H1 (cell line): ENCODE data around the gene TSNAXIP1. TPM values are rescaled to one million over a fixed set of nuclear protein-coding genes. Genes with fewer than 3 reads are reported as not detected.
"Not testable (repeated sequence)": the region's sequence is repeated elsewhere in the genome, so short reads cannot be mapped to it uniquely, and the experiment has no call there.

Experiments used
- CTCF ChIA-PET: fragments of 300-600 bp; sonication (Branson Sonifier 250); formaldehyde crosslinking; loops from one replicate; lab custom pipeline; 2021; ENCODE audit not compliant: partially characterized antibody; lab: Charles Lee
- POLR2A ChIA-PET: fragments of 300-600 bp; sonication (Branson Sonifier 250); formaldehyde crosslinking; loops from one replicate; lab custom pipeline; 2021; ENCODE audit warnings: inconsistent platforms; ENCODE audit not compliant: partially characterized antibody; lab: Charles Lee
- DNase-seq, 2 experiments: peaks; one replicate each; pipeline versions ENCODE4 v3.0.0 to v3.0.0-alpha.2; 2010 to 2022; ENCODE audit warnings: low spot score in 2 of 2, low read depth in 1 of 2, mixed read lengths in 1 of 2
- FAIRE-seq: peaks from 2 replicates; lab custom pipeline; 2011; peaks lifted over from hg19 to GRCh38; lab: Jason Lieb, UNC
- H2AFZ ChIP-seq: 2 replicates; pipeline ENCODE4 v1.8.1; 2012; ENCODE audit warnings: low read length, inconsistent platforms
- H2AK5ac ChIP-seq: 2 replicates; pipeline ENCODE4 v1.6.1; 2013; ENCODE audit warnings: low read depth, low read length
- H2BK120ac ChIP-seq: replicated peaks from 2 replicates; pipeline ENCODE3; 2013; ENCODE audit warnings: low read depth, low read length, inconsistent platforms
- H2BK12ac ChIP-seq: 2 replicates; pipeline ENCODE4 v1.6.1; 2013; ENCODE audit warnings: low read depth, low read length
- H2BK15ac ChIP-seq: 2 replicates; pipeline ENCODE4 v1.6.1; 2013; ENCODE audit warnings: low read length
- H2BK20ac ChIP-seq: 2 replicates; pipeline ENCODE4 v1.6.1; 2013; ENCODE audit warnings: low read length
- H2BK5ac ChIP-seq: 2 replicates; pipeline ENCODE4 v1.6.1; 2013; ENCODE audit warnings: low read depth, low read length
- H3K14ac ChIP-seq: 2 replicates; pipeline ENCODE4 v1.6.1; 2013; ENCODE audit warnings: inconsistent platforms; ENCODE audit not compliant: insufficient read length
- H3K18ac ChIP-seq: 2 replicates; pipeline ENCODE4 v1.6.1; 2013; ENCODE audit warnings: low read length; ENCODE audit errors: extremely low read depth
- H3K23ac ChIP-seq: 2 replicates; pipeline ENCODE4 v1.6.1; 2013; ENCODE audit warnings: inconsistent platforms; ENCODE audit not compliant: insufficient read length
- H3K23me2 ChIP-seq: 2 replicates; pipeline ENCODE4 v1.6.1; 2013; ENCODE audit warnings: low read depth, low read length
- H3K27ac ChIP-seq: 2 replicates; pipeline ENCODE4 v1.6.1; 2011; ENCODE audit warnings: low read depth, low read length, inconsistent platforms
- H3K27me3 ChIP-seq, 4 experiments: replicated peaks in 1 of 4; 1 replicate in 1 of 4; 2 replicates in 3 of 4; pipeline versions ENCODE4 v1.6.1 to v1.8.1; 2011 to 2013; ENCODE audit warnings: low read length in 3 of 4, mild to moderate bottlenecking in 3 of 4, inconsistent platforms in 2 of 4, mixed read lengths in 2 of 4, moderate library complexity in 1 of 4; ENCODE audit not compliant: control insufficient read depth in 3 of 4, insufficient read depth in 3 of 4; ENCODE audit errors: extremely low read depth in 1 of 4
- H3K36me3 ChIP-seq, 4 experiments: 2 replicates each; pipeline versions ENCODE4 v1.6.1 to v1.8.1; 2011 to 2013; ENCODE audit warnings: mild to moderate bottlenecking in 4 of 4, low read length in 3 of 4, moderate library complexity in 2 of 4, control low read depth in 1 of 4, inconsistent platforms in 1 of 4; ENCODE audit not compliant: insufficient read depth in 4 of 4, control insufficient read depth in 2 of 4
- H3K4ac ChIP-seq: replicated peaks from 2 replicates; pipeline ENCODE3; 2013; ENCODE audit warnings: low read length, low read depth, mixed read lengths, inconsistent platforms; ENCODE audit not compliant: insufficient read length
- H3K4me1 ChIP-seq, 4 experiments: replicated peaks in 1 of 4; 1 replicate in 1 of 4; 2 replicates in 3 of 4; pipeline versions ENCODE4 v1.6.1 to v1.8.1; 2011 to 2013; ENCODE audit warnings: low read length in 3 of 4, inconsistent platforms in 2 of 4, mixed read lengths in 1 of 4; ENCODE audit not compliant: insufficient read depth in 4 of 4, control insufficient read depth in 3 of 4
- H3K4me2 ChIP-seq, 2 experiments: 2 replicates each; pipeline versions ENCODE4 v1.6.1 to v1.8.1; 2011 to 2013; ENCODE audit warnings: low read depth in 2 of 2, low read length in 2 of 2, control low read depth in 1 of 2, inconsistent platforms in 1 of 2, mild to moderate bottlenecking in 1 of 2; ENCODE audit not compliant: insufficient read depth in 1 of 2
- H3K4me3 ChIP-seq, 4 experiments: fragments of 200-600, 300-600 bp in 1 of 4; sonication (generic), shearing (Covaris generic), sonication (Bioruptor Twin) in 1 of 4; 2 replicates each; pipeline versions ENCODE4 v1.5.1 to v1.8.1; 2011 to 2016; ENCODE audit warnings: low read length in 4 of 4, low read depth in 3 of 4, control low read depth in 2 of 4, inconsistent platforms in 2 of 4, mild to moderate bottlenecking in 2 of 4, mixed read lengths in 1 of 4, moderate library complexity in 1 of 4; ENCODE audit not compliant: insufficient read depth in 2 of 4; ENCODE audit errors: extremely low read depth in 1 of 4
- H3K56ac ChIP-seq: replicated peaks from 2 replicates; pipeline ENCODE3; 2013; ENCODE audit warnings: low read depth, mild to moderate bottlenecking, mixed read lengths, low read length, inconsistent platforms; ENCODE audit not compliant: insufficient read length
- H3K79me1 ChIP-seq: 2 replicates; pipeline ENCODE4 v1.6.1; 2013; ENCODE audit warnings: low read depth, low read length, control low read depth
- H3K79me2 ChIP-seq, 2 experiments: 2 replicates each; pipeline versions ENCODE4 v1.6.1 to v1.8.1; 2012 to 2013; ENCODE audit warnings: low read length in 2 of 2, mild to moderate bottlenecking in 2 of 2, inconsistent platforms in 1 of 2; ENCODE audit not compliant: insufficient read depth in 2 of 2, control insufficient read depth in 1 of 2
- H3K9ac ChIP-seq, 4 experiments: replicated peaks in 1 of 4; 1 replicate in 1 of 4; 2 replicates in 3 of 4; pipeline versions ENCODE4 v1.6.1 to v1.8.1; 2011 to 2013; ENCODE audit warnings: low read depth in 3 of 4, low read length in 3 of 4, control low read depth in 2 of 4, mild to moderate bottlenecking in 2 of 4, moderate library complexity in 2 of 4, inconsistent platforms in 1 of 4; ENCODE audit errors: extremely low read depth in 1 of 4
- H3K9me3 ChIP-seq, 2 experiments: 2 replicates each; pipeline versions ENCODE4 v1.6.1 to v1.8.1; 2012 to 2013; ENCODE audit warnings: mild to moderate bottlenecking in 2 of 2, moderate library complexity in 2 of 2, control low read depth in 1 of 2, inconsistent platforms in 1 of 2, low read depth in 1 of 2, low read length in 1 of 2, mixed read lengths in 1 of 2; ENCODE audit not compliant: insufficient read depth in 2 of 2
- H4K20me1 ChIP-seq, 2 experiments: replicated peaks in 1 of 2; 2 replicates each; pipeline versions ENCODE3 to v1.8.1; 2011 to 2013; ENCODE audit warnings: inconsistent platforms in 2 of 2, low read length in 2 of 2, mild to moderate bottlenecking in 1 of 2; ENCODE audit not compliant: insufficient read depth in 2 of 2, control insufficient read depth in 1 of 2
- H4K5ac ChIP-seq: 2 replicates; pipeline ENCODE4 v1.6.1; 2013; ENCODE audit warnings: low read length, low read depth, mixed read lengths, inconsistent platforms; ENCODE audit not compliant: insufficient read length
- H4K8ac ChIP-seq: 2 replicates; pipeline ENCODE4 v1.8.0; 2013; ENCODE audit warnings: mild to moderate bottlenecking, moderate library complexity, low read length, inconsistent platforms; ENCODE audit not compliant: insufficient read depth; ENCODE audit errors: extremely low read depth
- H4K91ac ChIP-seq: replicated peaks from 2 replicates; pipeline ENCODE3; 2013; ENCODE audit warnings: low read length, mixed read lengths, inconsistent platforms; ENCODE audit not compliant: insufficient read length
- CREB1 ChIP-seq: IDR thresholded peaks from 2 replicates; pipeline ENCODE4 v1.6.1; 2012; ENCODE audit warnings: inconsistent platforms
- CTBP2 ChIP-seq: IDR thresholded peaks from 2 replicates; pipeline ENCODE4 v1.7.0; 2011; ENCODE audit warnings: borderline replicate concordance, mild to moderate bottlenecking, moderate library complexity, mixed read lengths, low read length; ENCODE audit not compliant: insufficient read depth, insufficient read length
- EP300 ChIP-seq, 2 experiments: IDR thresholded peaks; 1 replicate in 1 of 2; 2 replicates in 1 of 2; pipeline ENCODE4 v1.6.1; 2011 to 2012; ENCODE audit warnings: low read depth in 2 of 2, low read length in 2 of 2, mild to moderate bottlenecking in 2 of 2, borderline replicate concordance in 1 of 2, inconsistent platforms in 1 of 2, moderate library complexity in 1 of 2
- HDAC6 ChIP-seq: IDR thresholded peaks from one replicate; pipeline ENCODE4 v1.7.1; 2012; ENCODE audit warnings: low read depth, mild to moderate bottlenecking, inconsistent platforms, low read length, moderate library complexity
- KDM1A ChIP-seq: fragments of 200-600, 300-600 bp; sonication (generic); IDR thresholded peaks from 2 replicates; pipeline ENCODE4 v1.7.1; 2016; ENCODE audit warnings: mild to moderate bottlenecking, low read length, borderline replicate concordance
- MAFK ChIP-seq: IDR thresholded peaks from 2 replicates; pipeline ENCODE4 v1.6.1; 2012; ENCODE audit warnings: low read depth, mild to moderate bottlenecking, improper control_type of control experiment, low read length
- RFX5 ChIP-seq: IDR thresholded peaks from 2 replicates; pipeline ENCODE4 v1.6.1; 2011; ENCODE audit warnings: low read depth, low read length, improper control_type of control experiment, borderline replicate concordance
- RXRA ChIP-seq: IDR thresholded peaks from 2 replicates; pipeline ENCODE4 v1.6.1; 2011; ENCODE audit warnings: low read depth, mild to moderate bottlenecking, low read length, moderate library complexity; ENCODE audit not compliant: insufficient read depth
- SIRT6 ChIP-seq: IDR thresholded peaks from one replicate; pipeline ENCODE4 v1.7.1; 2012; ENCODE audit warnings: low read length, inconsistent platforms
- SP1 ChIP-seq: IDR thresholded peaks from 2 replicates; pipeline ENCODE4 v1.6.1; 2011; ENCODE audit warnings: low read depth, low read length
- SRF ChIP-seq: IDR thresholded peaks from 2 replicates; pipeline ENCODE4 v1.6.1; 2011; ENCODE audit warnings: mild to moderate bottlenecking, low read depth, low read length, moderate library complexity
- TAF7 ChIP-seq: optimal IDR thresholded peaks from 2 replicates; pipeline ENCODE3; 2011; ENCODE audit warnings: low read depth, mild to moderate bottlenecking, inconsistent platforms, low read length, moderate library complexity, borderline replicate concordance
- WGBS, 2 experiments: shearing (Covaris generic) in 1 of 2; methylation state at CpG; one replicate each; pipeline versions ENCODE4 v1.1.6 to v1.1.7; 2013 to 2015; ENCODE audit warnings: low lambda C conversion rate in 2 of 2, mixed read lengths in 2 of 2, inconsistent platforms in 1 of 2, low coverage in 1 of 2, missing lambda C conversion rate in 1 of 2; ENCODE audit not compliant: insufficient replicate concordance in 2 of 2, insufficient coverage in 1 of 2, insufficient read length in 1 of 2; ENCODE audit errors: extremely low coverage in 1 of 2, missing lambda C conversion rate in 1 of 2; 5-methylcytosine and 5-hydroxymethylcytosine counted together
- polyA plus RNA-seq, 7 experiments: library from polyadenylated mRNA; depleted of rRNA in 3 of 7; stranded (reverse) in 5 of 7; unstranded in 2 of 7; fragments of >200 nt in 5 of 7; fragments of 200-250 nt in 2 of 7; gene quantifications; 1 replicate in 5 of 7; 2 replicates in 1 of 7; 4 replicates in 1 of 7; pipeline versions ENCODE4 v1.2.1 to v1.2.3, GENCODE V29; 2011 to 2013; ENCODE audit warnings: missing spikeins in 2 of 7, mixed read lengths in 2 of 7
- total RNA-seq: library from RNA; stranded (reverse); fragmentation: NEBNext Ultra II Directional; extraction: Animal tissue kit (Norgen Biotek cat#: 25700); gene quantifications from 2 replicates; pipeline ENCODE4 v1.2.1, GENCODE V29; 2021

The TSNAXIP1 gene
- total and polyA plus RNA-seq, 2 of the 8 experiments (the other 6 are each of a cell fraction or from before 2014, with no cell fraction given) = 0.37 to 0.94 TPM

DNA sequence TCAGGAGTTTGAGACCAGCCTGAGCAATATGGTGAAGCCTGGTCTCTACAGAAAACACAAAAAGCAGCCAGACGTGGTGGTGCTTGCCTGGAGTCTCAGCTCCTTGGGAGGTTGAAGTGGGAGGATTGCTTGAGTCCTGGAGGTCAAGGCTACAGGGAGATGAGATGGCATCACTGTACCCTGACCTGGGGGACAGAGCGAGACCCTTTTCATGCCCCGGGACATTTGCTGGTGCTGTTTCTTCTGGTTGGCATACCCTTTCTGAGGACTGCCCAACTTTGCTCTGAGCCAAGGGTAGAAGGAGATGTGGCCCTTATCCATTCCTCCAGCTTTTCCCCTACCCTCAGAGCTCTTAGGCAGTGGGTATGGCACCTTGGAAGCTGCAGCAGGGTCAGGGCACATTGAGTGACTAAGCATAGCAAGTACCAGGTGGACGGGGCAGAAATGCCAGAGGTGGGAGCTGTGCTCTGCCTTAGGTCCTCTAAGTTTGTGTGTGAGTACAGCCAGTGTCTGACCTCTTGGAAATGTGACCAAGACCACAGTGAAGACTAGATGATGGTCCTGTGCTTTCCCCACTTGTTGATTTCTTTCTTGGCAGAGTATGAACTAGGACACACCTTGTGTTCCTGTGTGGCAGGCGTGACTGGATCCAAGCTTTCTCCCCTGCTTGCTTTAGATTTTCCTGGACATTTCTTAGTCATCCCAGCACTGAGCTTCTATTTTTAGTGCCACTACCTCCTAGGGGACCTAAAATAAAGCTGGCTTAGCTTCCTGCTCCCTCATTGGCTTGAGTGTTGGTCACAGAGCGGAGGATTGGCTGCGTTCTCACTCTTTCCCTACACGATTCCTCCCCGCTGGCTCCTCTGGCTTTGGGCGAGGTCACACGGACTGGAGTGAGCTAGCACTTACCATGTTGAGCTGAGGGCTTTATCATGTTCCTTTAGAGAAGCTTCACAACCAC lies 56.2 kb downstream of the TSNAXIP1 start (continued):
- TF ChIP-seq HDAC6 = no peak
- TF ChIP-seq KDM1A = no peak
- TF ChIP-seq CTBP2 = no peak
- TF ChIP-seq CREB1 = no peak
- TF ChIP-seq SIRT6 = no peak
- TF ChIP-seq TAF7 = no peak
- TF ChIP-seq SP1 = no peak
- TF ChIP-seq RFX5 = no peak
- TF ChIP-seq MAFK = no peak
- no peak for TF ChIP-seq RXRA
- TF ChIP-seq EP300 (IDR thresholded peaks at IDR 0.05; ENCODE audit: borderline replicate concordance in 1 of 2, low read depth in 2 of 2, low read length in 2 of 2) = no peak
- TF ChIP-seq SRF = no peak

DNA sequence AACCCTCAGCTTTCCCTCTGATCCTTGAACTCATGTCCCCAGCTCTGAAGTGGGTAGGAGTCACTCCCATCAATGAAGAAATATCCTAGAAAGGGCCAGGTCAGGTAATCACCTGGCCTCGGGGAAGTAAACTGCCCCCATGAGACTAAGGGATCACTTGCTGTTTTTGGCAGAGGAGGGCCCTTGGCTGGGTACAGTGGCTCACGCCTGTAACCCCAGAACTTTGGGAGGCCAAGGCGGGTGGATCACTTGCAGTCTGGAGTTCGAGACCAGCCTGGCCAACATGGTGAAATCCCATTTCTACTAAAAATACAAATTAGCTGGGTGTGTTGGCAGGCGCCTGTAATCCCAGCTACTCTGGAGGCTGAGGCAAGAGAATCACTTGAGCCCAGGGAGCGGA lies 57.4 kb downstream of the TSNAXIP1 start:
- peaks cover 35% of the 10 kb centered on the region for H3K79me1 ChIP-seq
- H4K91ac ChIP-seq, H2BK20ac ChIP-seq, DNase-seq, H3K4me2 ChIP-seq, H2BK12ac ChIP-seq, H3K23me2 ChIP-seq, H4K8ac ChIP-seq, H3K14ac ChIP-seq, H3K18ac ChIP-seq, H3K9me3 ChIP-seq, H3K4ac ChIP-seq, H3K23ac ChIP-seq, H3K27me3 ChIP-seq, H2AK5ac ChIP-seq, H2AFZ ChIP-seq, H3K9ac ChIP-seq, H3K4me3 ChIP-seq, H4K5ac ChIP-seq, FAIRE-seq, H3K27ac ChIP-seq, H3K4me1 ChIP-seq, H3K56ac ChIP-seq, H2BK5ac ChIP-seq, H2BK15ac ChIP-seq, H2BK120ac ChIP-seq: not testable (repeated sequence)
- peaks cover 21 to 42% of the 10 kb centered on the region in 2 experiments for H4K20me1 ChIP-seq
- peaks cover 12 to 49% (median 20%) of the 10 kb centered on the region in 4 experiments; a peak in 7 of 8 replicates for H3K36me3 ChIP-seq
- CTCF ChIA-PET = interaction anchor here (1.6 to 12.2 kb wide), 7 partner anchors 9 to 52 kb away, joined by 5 to 123 read pairs (median 17); partner anchors contain the start of genes CENPT, NRN1L and NUTF2
- POLR2A ChIA-PET = interaction anchor here (0.7 to 7.0 kb wide), 4 partner anchors 9 to 71 kb away, joined by 3 to 100 read pairs (median 6); partner anchors contain the start of genes CENPT, EDC4 and NUTF2
- peaks cover 8 to 48% of the 10 kb centered on the region in 2 experiments for H3K79me2 ChIP-seq
- 87% methylated on average over 6 of the region's 6 CpGs; no CpG with 5 or more reads in 1 of the 2 experiments for WGBS, 2 experiments
